Gastroesophageal sphincter (tissue), 4 donors: ENCODE measurements around the gene UGT1A5. TPM values are rescaled to one million over a fixed set of nuclear protein-coding genes. Genes with fewer than 3 reads are reported as not detected.

Experiments used
- ATAC-seq: fragments of 150-250 bp; one replicate; pipeline ENCODE4 v1.9.1; 2016; ENCODE audit warnings: mild to moderate bottlenecking, moderate library complexity
- H3K27ac ChIP-seq, 4 donors: fragments of 200-600 bp; sonication (generic) in 3 of 4; 1 replicate in 3 of 4; 2 replicates in 1 of 4; pipeline ENCODE4 v1.5.1; 2016 to 2019
- H3K27me3 ChIP-seq: fragments of 200-600 bp; sonication (generic); one replicate; pipeline ENCODE4 v1.5.1; 2019
- H3K36me3 ChIP-seq, 2 donors: fragments of 200-600 bp; sonication (generic); one replicate each; pipeline ENCODE4 v1.5.1; 2019; ENCODE audit warnings: control low read depth in 1 of 2
- H3K4me1 ChIP-seq, 3 donors: fragments of 200-600 bp; sonication (generic); 1 replicate in 2 of 3; 2 replicates in 1 of 3; pipeline ENCODE4 v1.5.1; 2016 to 2019; ENCODE audit warnings: control low read depth in 2 of 3
- H3K4me3 ChIP-seq, 2 donors: fragments of 200-600 bp; sonication (generic); one replicate each; pipeline ENCODE4 v1.5.1; 2019; ENCODE audit warnings: mild to moderate bottlenecking in 1 of 2, moderate library complexity in 1 of 2
- H3K9me3 ChIP-seq, 3 donors: fragments of 200-600 bp; sonication (generic); one replicate each; pipeline ENCODE4 v1.5.1; 2017 to 2019; ENCODE audit warnings: control low read depth in 2 of 3
- EP300 ChIP-seq: sonication (generic); formaldehyde crosslinking; IDR thresholded peaks from one replicate; pipeline ENCODE4 v1.6.1; 2017; ENCODE audit warnings: antibody characterized with exemption, mild to moderate bottlenecking
- POLR2A ChIP-seq, 2 donors: fragments of 450-650 bp; IDR thresholded peaks; one replicate each; pipeline ENCODE4 v1.6.1; 2017; ENCODE audit warnings: antibody characterized with exemption in 2 of 2, mild to moderate bottlenecking in 2 of 2, moderate library complexity in 1 of 2
- POLR2AphosphoS5 ChIP-seq: sonication (generic); formaldehyde crosslinking; IDR thresholded peaks from one replicate; pipeline ENCODE4 v1.6.1; 2017; ENCODE audit warnings: antibody characterized with exemption
- WGBS, 2 donors: methylation state at CpG; one replicate each; pipeline ENCODE4 v1.1.5; 2018; ENCODE audit warnings: low coverage in 1 of 2; 5-methylcytosine and 5-hydroxymethylcytosine counted together
- total RNA-seq, 4 donors: library from RNA; depleted of rRNA; stranded (reverse); fragments of >200 nt; gene quantifications; one replicate each; pipeline ENCODE4 v1.1.0, GENCODE V29; 2016
- TF ChIP-seq, protein P1 (sequence below), 4 experiments: fragments of 200-600 bp in 2 of 4; fragments of 450-650 bp in 2 of 4; sonication (generic) in 1 of 4; IDR thresholded peaks; one replicate each; pipeline ENCODE4 v1.5.1; 2017 to 2019; ENCODE audit warnings: antibody characterized with exemption in 4 of 4, mild to moderate bottlenecking in 2 of 4, moderate library complexity in 2 of 4

UGT1A5 gene
- total RNA-seq, 4 donors from 2014 or later, result not detected

DNA sequence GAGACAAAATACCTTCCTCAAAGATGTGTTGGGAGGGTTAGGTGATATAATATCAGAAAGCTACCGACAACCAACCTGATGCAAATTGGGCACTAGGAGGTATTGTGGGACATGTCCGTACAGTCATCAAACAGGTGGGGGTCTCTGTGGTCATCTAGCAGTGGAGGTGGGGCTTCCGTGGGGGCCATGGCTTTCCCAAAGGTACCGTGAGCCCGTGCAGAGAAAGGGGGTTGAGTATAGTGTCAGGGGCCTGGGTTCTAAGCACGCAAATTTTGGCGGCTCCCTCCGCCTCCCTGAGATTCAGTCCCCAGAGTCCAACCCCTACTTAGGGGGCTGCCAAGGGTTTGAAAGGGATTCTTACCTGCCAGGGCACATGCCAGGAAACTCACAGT is 109.0 kb downstream of the UGT1A5 start:
- H3K27ac ChIP-seq, result no peak overlapping the region
- H3K9me3 ChIP-seq, result peaks cover 0 to 7% (median 0%) of the 10 kb centered on the region in 3 donors
- peaks cover 6% of the 10 kb centered on the region for H3K27me3 ChIP-seq
- ATAC-seq, result no peak
- no peaks in the 10 kb centered on the region for H3K36me3 ChIP-seq
- TF ChIP-seq POLR2A (IDR thresholded peaks at IDR 0.05) (no peak), POLR2AphosphoS5 (no peak), EP300 (no peak)
- TF ChIP-seq, protein P1, sequence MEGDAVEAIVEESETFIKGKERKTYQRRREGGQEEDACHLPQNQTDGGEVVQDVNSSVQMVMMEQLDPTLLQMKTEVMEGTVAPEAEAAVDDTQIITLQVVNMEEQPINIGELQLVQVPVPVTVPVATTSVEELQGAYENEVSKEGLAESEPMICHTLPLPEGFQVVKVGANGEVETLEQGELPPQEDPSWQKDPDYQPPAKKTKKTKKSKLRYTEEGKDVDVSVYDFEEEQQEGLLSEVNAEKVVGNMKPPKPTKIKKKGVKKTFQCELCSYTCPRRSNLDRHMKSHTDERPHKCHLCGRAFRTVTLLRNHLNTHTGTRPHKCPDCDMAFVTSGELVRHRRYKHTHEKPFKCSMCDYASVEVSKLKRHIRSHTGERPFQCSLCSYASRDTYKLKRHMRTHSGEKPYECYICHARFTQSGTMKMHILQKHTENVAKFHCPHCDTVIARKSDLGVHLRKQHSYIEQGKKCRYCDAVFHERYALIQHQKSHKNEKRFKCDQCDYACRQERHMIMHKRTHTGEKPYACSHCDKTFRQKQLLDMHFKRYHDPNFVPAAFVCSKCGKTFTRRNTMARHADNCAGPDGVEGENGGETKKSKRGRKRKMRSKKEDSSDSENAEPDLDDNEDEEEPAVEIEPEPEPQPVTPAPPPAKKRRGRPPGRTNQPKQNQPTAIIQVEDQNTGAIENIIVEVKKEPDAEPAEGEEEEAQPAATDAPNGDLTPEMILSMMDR (IDR thresholded peaks at IDR 0.05), result no peak
- WGBS, 2 donors, result 93% methylated on average over 3 of the region's 8 CpGs; no CpG with 5 or more reads in 1 of the 2 donors
- H3K4me1 ChIP-seq, result no peaks in the 10 kb centered on the region
- H3K4me3 ChIP-seq, result no peak overlapping the region

DNA sequence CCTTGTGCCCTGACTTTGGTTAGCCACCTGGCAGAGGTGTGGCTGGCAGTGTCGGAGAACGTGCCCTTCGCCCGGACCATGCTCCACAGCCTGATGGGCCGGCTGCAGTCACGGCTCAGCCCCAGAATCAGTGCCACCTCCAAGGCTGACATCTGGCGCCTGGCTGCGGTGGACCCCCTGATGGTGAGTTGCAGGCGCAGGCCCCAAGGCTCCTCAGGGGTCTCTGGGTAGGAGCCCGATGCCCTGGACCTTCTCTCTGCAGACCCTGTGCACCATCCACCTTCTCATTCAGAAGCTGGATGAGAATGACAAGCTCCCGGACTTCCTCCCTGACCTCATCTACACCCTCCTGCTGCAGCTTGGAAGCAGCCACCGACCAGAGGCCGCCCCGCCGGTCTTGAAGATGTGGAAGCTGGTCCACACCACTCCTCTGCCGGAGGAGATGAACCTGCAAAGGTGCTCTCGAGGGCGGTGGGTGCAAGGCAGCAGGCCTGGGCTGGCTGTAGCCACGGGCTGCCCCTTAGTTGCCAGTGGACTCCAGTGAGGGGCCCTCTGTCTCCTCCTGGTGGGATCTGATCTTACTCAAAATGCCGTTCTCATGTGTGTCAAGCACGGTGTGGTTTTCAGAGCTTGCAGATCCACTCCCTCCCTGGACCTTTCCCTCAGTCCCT is 109.5 kb downstream of the UGT1A5 start:
- Histone ChIP-seq H3K27ac (no peak overlapping the region), H3K4me1 (no peaks in the 10 kb centered on the region), H3K4me3 (no peak overlapping the region), H3K27me3 (peaks cover 6% of the 10 kb centered on the region), H3K9me3 (peaks cover 0 to 6% (median 0%) of the 10 kb centered on the region in 3 donors), H3K36me3 (no peaks in the 10 kb centered on the region)
- no CpG with 5 or more reads among the region's 21 CpGs for WGBS, 2 donors
- ATAC-seq, result no peak
- TF ChIP-seq POLR2A (IDR thresholded peaks at IDR 0.05) (no peak), POLR2AphosphoS5 (no peak), EP300 (no peak)
- TF ChIP-seq, protein P1 (IDR thresholded peaks at IDR 0.05), result no peak

Other genes starting within 250 kb of the UGT1A5 start
- gene USP40, start 146.1 kb upstream of the UGT1A5 start, total RNA-seq, result 10 to 100 TPM; 13.5 to 52.6 (median 18.2) TPM
- not detected for gene UGT1A8, start 95.3 kb upstream of the UGT1A5 start, total RNA-seq
- gene UGT1A10, start 76.5 kb upstream of the UGT1A5 start, total RNA-seq, result 1 to 10 TPM in 1 of 4 donors, under 1 TPM in 1, not detected in 2; 0.16 to 1.0 TPM
- gene UGT1A9, start 41.0 kb upstream of the UGT1A5 start, total RNA-seq, result not detected
- gene UGT1A7, start 31.0 kb upstream of the UGT1A5 start, total RNA-seq, result 1 to 10 TPM in 1 of 4 donors, not detected in 3; 4.6 TPM
- 10 to 100 TPM in 1 of 4 donors, under 1 TPM in 2, not detected in 1; 0.27 to 20.1 (median 0.58) TPM for gene UGT1A6, start 20.0 kb upstream of the UGT1A5 start, total RNA-seq
- under 1 TPM in 1 of 4 donors, not detected in 3; 0.13 TPM for gene UGT1A4, start 5.8 kb downstream of the UGT1A5 start, total RNA-seq
- not detected for gene UGT1A3, start 16.1 kb downstream of the UGT1A5 start, total RNA-seq
- gene UGT1A1, start 47.4 kb downstream of the UGT1A5 start, total RNA-seq, result under 1 TPM in 1 of 4 donors, not detected in 3; 0.94 TPM
- gene MROH2A, start 65.4 kb downstream of the UGT1A5 start, total RNA-seq, result not detected
- gene HJURP, start 141.6 kb downstream of the UGT1A5 start, total RNA-seq, result 1 to 10 TPM in 2 of 4 donors, under 1 TPM in 1, not detected in 1; 0.15 to 3.1 (median 2.5) TPM
- not detected for gene TRPM8, start 204.5 kb downstream of the UGT1A5 start, total RNA-seq